OCI-LY1 (cell line): ENCODE data around the gene CELA2A.

Experiments used
- CTCF ChIP-seq: fragments of 200-600 bp; sonication (generic), shearing (Covaris generic); IDR thresholded peaks from 2 replicates; pipeline ENCODE4 v1.5.1; 2017; ENCODE audit warnings: mild to moderate bottlenecking, antibody characterized with exemption, low read length, moderate library complexity, mixed read lengths
- EZH2 ChIP-seq: fragments of 200-600 bp; sonication (generic), shearing (Covaris generic); IDR thresholded peaks from 2 replicates; pipeline ENCODE4 v1.8.0; 2017; ENCODE audit warnings: borderline replicate concordance, mixed run types, mild to moderate bottlenecking, antibody characterized with exemption, low read length, moderate library complexity, mixed read lengths

DNA sequence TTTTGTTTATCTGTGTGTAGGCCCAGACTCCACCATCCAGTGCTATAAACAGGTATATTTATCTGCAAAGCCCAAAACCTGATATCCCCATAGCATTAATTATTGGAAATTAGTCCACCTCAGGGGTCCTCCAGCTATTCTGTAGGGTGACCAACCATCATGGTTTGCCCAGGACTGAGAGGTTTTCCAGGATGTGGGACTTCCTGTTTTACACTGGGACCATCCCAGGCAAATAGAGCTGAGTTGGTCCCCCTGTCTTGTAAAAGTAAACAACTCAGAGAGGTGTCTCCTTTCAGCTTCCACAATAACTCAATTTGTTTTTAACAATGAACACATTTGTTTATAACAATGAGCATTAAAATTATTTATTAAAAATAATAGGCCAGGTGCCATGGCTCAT is 11.6 kb downstream of the CELA2A start:
- TF ChIP-seq CTCF (no peak), EZH2 (no peak)
